GM19397 (cell line): ENCODE measurements around the gene TUT1.

Source experiments
- ATAC-seq: cut with Tn5 transposase; IDR thresholded peaks from one replicate; pipeline ENCODE4 v1.9.1; 2021; ENCODE audit warnings: mild to moderate bottlenecking, moderate library complexity; ENCODE audit not compliant: unreplicated experiment

The TUT1 gene

DNA sequence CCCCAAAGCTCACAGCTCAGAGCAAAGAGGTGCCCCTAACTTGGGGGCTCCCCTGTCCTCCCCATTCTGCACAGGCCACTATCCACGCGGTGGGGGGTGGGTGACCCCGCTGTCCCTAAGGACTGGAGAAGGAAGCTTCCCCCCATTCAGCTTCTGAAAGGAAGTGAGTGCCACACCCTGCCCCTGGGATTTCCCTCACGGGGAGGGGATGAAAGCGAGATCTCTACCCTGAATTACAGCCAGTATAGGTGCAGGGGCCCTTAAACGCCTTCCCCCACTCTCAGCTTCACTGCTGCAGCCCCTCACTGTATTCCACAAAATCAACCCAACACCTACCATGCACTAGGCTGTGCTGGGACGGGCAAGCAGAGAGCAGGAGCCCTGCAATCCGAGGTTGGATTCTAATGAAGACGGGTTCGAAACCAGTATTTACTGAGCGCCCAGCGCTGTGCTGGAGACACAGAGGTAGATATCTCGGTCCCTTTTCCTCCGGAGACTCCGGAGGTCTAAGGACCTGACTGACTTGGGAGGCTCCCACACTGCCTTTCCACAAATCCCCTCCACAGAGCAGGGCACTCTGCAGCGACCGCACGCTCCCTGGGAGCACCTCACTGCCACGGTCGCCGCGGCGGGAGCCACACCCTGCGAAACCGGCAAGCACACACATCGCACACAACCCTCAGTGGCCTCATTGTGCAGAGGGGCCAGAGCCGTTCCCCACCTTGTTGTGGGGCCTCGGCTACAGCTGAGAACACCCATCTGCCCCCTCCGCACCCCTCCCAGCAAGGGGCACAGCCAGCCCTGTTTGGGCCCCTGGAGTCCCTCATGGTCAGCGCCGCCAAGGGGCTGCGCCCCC is 46.5 kb downstream of the TUT1 start:
- no peak for ATAC-seq

DNA sequence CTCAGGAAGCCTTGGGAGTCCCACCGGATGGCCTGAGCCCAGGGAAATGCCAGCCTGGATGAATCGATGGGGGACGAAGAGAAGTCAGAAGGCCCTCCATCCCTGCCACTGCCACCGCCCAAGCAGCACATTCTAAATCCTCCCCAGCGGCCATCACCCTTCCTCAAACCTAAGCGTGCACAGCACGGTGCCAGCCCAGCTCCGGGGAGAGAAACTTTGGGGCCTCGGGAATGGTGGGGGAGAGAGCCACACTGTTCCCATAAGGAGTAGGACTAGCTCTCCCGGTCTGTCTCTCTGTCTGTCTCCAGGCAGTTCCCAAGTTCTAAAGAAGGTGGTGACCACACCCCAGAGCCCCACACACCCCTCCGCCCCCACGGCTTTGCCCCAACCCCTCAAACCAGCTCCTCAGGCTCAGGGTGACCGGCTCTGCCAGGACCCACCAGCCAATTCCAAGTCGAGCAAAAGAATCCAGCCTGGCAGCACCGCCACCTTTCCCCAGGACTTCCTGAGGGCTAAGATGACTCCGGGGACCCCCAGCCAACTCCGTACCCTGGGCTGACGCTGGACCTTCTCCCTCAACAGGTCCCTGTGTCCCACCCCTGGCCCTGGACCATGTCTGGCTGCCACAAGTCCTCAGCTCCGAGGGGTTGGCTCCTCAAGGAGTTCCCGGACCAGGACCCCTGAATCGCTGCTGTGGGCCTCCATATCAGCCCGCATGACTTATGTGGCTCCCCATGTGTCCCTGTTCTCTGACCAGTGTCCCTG is 47.5 kb downstream of the TUT1 start:
- ATAC-seq = no peak

DNA sequence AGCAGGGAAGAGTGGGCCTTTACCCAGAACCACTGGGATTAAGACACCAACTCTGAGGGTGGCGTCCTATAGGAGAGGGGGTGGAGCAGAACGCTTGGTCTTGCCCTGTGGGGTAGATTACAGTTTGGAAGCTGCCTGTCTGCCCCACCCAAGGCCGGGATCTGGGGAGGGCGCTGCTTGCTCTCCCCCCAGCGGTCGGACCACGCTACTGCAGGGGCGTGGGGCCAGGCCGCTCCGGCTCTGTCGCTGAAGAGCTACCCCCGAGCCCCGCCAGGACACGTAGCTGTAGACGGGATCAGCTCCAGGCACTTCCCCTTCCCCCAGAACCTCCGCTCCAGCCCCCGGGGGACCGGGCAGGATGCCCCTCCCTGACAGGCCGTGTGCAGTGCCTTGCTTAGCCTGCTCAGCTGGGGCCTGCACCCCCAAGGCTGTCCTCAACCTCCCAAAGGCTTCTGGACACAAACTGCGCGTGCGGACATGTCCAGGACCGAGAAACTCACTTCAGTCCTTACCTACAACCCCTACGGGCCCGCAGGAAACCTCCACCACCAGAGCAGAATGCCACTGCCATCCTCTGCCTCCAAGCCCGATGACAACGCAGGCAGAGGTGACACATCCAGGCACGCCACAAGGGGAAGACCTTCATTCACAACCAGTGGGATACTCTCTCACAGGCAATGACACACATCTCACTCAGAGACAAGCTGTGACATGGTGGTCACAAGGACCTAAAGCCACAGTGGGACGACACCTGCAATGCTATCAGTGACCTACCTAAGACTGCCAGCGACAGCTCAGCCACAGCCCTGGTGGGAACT is 48.4 kb downstream of the TUT1 start:
- ATAC-seq = no peak

DNA sequence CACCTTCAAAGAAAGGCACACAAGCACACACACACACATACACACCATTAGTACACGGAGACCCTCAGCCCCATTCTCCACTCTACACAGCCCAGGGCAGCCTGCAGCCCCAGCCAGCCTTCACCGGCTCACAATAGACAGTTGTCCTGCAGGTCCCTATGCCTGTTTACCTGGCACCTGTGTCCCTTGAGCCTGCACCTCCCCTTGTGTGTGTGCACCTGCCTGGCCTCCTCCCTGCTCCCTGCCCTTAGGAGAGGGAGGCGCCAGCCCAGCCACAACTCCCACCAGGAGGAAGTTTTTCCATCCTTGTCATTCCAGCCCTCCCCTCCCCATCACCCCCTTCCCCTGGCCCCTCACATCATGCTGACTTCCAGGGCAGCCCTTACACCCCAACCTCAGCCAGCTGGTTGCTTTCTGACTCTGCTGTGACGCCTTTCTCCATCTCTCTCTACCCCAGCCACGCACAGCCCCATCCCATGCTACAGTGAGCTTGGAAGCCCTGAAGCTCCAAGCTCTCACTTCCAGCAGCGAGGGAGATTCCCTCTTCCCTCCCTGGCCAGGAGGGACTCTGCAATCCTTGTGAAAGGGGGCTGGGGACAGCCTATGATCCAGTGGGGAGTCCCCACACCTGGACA is 49.1 kb downstream of the TUT1 start:
- no peak for ATAC-seq

DNA sequence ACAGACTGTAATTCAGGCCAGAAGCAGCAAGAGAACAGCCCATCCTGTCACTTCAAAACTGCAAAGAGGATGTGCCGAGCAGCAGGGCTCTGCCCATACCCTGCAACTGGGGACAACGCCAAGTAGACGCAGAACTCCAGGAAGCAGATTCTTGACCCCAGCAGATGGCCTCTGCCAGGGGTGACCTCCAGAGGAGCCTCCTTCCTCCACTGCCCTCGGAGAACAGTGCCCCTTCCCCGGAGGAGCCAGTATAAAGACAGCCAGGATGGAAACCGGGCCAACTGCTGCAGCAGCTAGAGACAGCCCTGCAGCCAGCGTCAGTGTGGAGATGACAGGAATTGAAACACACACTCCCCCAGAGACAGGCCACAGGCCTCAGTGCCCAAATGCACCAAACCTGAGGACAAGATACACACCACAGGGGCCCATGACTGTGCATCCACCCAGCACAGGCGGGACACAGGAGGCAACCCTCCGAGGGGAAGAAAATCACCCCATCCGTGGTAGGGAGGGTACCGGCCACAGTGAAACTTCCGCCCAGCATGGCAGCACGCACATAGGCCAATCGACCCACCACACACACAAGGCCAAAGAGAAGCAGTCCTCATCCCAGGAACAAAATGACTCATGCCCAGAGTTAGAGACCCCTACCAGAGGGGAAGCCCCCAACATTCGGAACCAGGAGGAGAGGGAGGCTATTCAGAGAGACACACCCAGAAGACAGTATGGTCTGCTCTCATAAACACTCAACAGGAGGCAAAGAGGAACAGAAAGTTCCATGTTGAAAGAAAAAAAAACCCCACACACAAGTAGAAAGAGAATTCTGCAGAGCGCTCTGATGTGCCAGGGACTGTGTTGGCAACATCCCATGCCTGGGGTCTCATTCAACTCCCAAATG is 50.3 kb downstream of the TUT1 start:
- peak; percentile 51 for ATAC-seq

DNA sequence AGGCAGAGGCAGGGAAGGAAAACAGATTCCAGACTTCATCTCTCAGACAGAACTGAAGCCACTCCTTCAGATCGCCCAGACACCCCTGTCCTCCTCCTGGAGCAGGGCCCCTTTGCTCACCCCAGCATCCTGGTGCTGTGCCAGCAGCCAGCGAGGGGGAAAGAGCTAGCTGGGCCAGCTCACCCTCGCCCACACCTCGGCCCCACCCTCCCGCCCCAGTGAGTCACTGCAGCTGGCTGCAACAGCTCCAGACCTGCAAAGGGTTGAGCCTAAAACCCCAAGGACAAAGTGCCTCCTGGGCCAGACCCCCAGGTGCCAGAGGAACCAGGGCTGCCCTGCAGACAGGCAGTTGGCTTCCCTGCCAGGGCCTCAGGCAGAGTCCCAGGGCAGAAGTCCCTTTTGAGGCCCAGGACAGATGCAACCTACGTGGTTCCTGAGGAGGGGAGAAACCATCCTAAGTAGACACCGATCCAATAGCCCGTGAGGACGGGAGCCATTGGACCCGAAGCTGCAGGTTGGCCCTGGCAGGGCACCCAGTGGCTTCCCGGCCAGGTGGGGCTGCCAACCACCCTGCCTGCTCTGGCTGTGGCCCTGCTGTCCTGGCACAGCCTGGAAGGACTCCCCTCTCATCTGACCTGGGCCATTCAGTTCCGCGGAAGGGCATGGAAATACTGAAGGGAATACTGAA is 51.9 kb downstream of the TUT1 start:
- ATAC-seq = no peak

DNA sequence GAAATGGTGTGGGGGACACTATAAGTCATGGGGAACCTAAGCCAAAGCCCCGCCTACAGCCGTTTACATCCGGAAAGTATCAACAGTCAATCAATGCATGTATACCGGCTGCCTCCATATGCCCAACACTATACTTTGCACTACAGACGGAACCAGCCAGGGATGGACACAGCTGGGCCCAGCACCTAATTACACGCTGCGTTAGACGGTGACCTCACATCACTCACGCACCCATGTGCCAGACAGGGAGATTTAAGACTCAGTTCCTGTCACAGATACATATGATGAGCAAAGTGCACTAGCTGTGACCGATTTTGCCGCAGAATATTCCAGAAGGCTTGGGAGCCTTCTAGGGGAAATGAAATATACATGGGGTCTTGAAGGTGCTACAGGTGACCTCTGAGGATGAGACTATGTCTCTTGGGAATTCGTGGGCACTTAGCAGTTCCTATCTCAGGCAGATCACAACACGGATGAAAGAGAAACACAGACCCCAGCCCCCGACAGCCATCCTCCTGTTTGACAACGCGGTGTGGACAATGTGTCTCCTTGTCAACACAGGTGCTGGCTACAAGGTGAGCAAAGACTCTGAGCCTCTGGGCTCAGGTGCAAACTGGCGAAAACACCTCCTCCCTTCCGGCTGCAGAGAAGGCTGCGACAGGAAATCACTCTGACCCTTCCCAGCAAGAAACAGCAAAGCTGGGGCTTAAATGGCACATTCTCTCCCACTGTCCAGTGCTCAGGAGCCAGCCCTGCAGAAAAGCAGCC is 52.7 kb downstream of the TUT1 start:
- ATAC-seq = no peak

DNA sequence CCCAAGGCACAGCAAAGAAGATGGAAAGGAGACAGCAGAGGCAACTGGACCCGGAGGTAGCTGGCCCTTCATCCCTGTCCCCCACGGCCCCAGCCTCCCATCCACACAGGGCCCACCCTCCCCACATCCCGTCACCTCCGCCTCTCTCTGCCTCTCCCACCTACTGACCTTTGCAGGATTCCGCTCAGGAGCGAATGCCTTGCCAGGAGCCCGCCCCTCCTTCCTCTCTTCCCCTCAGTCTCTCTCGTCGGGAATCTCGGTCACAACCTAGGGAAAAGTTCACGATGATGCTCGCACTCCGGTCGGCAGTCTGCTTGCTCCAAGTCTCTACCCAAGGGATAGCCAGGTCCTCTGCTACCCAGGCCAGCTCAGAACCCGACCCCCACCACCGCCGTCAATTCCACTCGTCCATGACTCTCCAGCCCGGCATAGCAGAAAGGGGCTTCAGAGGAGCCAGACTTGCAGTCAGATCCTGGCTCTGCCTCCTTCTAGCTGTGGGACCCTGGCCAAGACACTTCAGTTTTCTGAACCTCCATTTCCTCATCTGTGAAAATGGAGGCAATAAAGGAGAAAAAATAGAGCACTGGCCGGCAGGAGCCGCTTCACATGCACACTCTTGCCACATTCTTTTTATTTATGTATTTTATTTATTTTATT is 54.9 kb downstream of the TUT1 start:
- ATAC-seq = no peak

DNA sequence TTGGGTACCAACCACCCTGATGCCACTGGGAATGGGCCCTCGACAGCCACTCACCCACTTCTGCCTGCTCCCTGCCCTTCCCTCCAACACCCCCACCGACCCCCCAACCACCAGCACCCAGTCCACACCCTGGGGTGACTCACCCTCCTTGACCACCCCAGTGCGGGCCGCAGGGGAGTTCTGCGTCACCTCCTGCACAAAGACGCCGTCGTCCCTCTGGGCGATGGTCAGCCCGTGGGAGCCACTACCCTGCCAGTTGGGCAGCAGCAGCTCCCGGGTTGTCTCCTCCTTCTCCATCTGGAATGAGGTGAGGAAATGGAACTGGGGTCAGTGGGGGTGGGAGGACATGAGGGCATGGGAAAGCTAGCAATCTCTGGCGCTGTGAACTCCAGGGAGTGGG is 55.5 kb downstream of the TUT1 start:
- ATAC-seq = no peak

DNA sequence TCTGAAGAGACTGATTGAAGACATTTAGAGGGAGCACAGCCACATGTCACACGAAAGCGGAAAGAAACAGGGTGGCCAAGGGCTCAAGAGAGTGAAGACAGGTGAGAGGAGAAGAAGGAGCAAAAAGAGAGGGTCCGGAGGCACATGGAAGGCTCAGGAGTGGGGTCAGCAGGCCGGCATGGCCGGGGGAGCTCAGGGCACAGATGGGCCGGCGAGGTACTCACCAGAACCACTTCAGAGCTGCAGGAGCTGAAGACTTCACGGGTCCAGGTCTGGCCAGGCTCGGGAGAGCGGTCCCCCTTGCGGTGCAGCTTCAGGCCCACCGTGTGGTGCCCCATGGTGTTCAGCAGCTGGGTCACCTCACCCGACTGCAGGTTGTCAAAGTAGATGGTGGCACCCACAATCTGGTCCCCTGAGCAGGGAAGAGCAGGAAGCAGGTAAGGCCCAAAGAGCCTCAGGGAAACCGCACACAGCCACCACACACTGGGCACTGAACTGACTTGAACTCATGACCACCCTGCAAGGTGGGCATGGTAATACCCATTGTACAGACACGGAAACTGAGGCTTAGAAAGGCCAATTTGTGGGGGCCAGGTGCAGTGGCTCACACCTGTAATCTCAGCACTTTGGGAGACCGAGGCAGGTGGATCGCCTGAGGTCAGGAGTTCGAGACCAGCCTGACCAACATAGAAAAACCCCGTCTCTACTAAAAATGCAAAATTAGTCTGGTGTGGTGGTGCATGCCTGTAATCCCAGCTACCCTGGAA is 56.4 kb downstream of the TUT1 start:
- ATAC-seq = no peak

DNA sequence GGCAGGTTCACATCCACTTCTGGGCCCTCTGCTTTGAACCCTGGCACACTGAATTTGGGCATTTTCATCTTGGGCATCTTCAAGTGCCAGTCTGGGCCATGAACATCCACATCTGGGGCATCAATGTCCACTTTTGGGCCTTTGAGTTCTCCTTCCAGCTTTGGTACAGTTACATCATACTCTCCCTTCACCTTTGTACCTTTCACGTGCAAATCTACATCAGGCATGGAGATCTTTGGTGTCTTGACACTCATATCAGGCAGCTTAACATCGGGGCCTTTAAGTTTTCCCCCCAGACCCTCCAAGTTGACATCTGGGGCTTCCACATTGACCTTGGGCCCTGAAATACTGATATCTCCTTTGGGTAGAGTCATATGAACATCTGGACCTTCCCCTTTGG is 59.2 kb downstream of the TUT1 start:
- no peak for ATAC-seq
